Kidney (tissue), 14 donors: ENCODE measurements around the gene NDUFA8. TPM values are rescaled to one million over a fixed set of nuclear protein-coding genes. Genes with fewer than 3 reads are reported as not detected.

Source experiments
- DNase-seq, 5 donors: peaks; one replicate each; pipeline ENCODE4 v3.0.0-alpha.2; 2013 to 2020
- FAIRE-seq: peaks from 2 replicates; lab custom pipeline; 2012; peaks lifted over from hg19 to GRCh38; lab: Jason Lieb, UNC
- H3K27ac ChIP-seq, 2 donors: one replicate each; pipeline ENCODE4 v1.7.0; 2013; ENCODE audit warnings: low read depth in 2 of 2, low read length in 2 of 2, inconsistent platforms in 1 of 2
- H3K27me3 ChIP-seq: one replicate; pipeline ENCODE4 v1.7.1; 2013; ENCODE audit warnings: low read length, inconsistent platforms; ENCODE audit not compliant: control insufficient read depth, insufficient read depth
- H3K36me3 ChIP-seq, 3 donors: one replicate each; pipeline versions ENCODE4 v1.7.0 to v1.7.1; 2013; ENCODE audit warnings: low read length in 3 of 3, control low read depth in 1 of 3, inconsistent platforms in 1 of 3; ENCODE audit not compliant: insufficient read depth in 3 of 3, control insufficient read depth in 2 of 3
- H3K4me1 ChIP-seq, 3 donors: one replicate each; pipeline versions ENCODE4 v1.7.0 to v1.7.1; 2013; ENCODE audit warnings: low read length in 3 of 3, inconsistent platforms in 1 of 3, low read depth in 1 of 3; ENCODE audit not compliant: control insufficient read depth in 2 of 3, insufficient read depth in 2 of 3
- H3K4me3 ChIP-seq, 3 donors: one replicate each; pipeline versions ENCODE4 v1.7.0 to v1.8.1; 2013; ENCODE audit warnings: low read length in 3 of 3, control low read depth in 1 of 3, inconsistent platforms in 1 of 3
- H3K9ac ChIP-seq, 3 donors: one replicate each; pipeline versions ENCODE4 v1.7.0 to v1.7.1; 2013; ENCODE audit warnings: low read length in 3 of 3, control low read depth in 1 of 3, inconsistent platforms in 1 of 3
- H3K9me3 ChIP-seq, 3 donors: one replicate each; pipeline versions ENCODE4 v1.7.0 to v1.7.1; 2013; ENCODE audit warnings: low read length in 3 of 3, control low read depth in 1 of 3, inconsistent platforms in 1 of 3; ENCODE audit not compliant: control insufficient read depth in 2 of 3, insufficient read depth in 1 of 3
- CTCF ChIP-seq: IDR thresholded peaks from 3 replicates; pipeline ENCODE4 v1.5.1; 2012; ENCODE audit warnings: mild to moderate bottlenecking, moderate library complexity, borderline replicate concordance; ENCODE audit not compliant: insufficient read depth; ENCODE audit errors: extremely low read depth
- intact Hi-C: fragments of 100-400 bp; cut with DNase I; formaldehyde crosslinking; loops from one replicate; pipeline ENCODE4 v1.11.1; 2022
- polyA plus RNA-seq: library from polyadenylated mRNA; stranded (reverse); fragments of 350-450 nt; fragmentation: Illumina TruSeq; extraction: RNeasy Lipid Tissue Mini Kit (QIAGEN cat#74804); gene quantifications from one replicate; pipeline ENCODE4 v1.2.3, GENCODE V29; 2014; ENCODE audit warnings: low read depth, low replicate concordance; ENCODE audit not compliant: insufficient read depth
- total RNA-seq: library from RNA; stranded (reverse); fragmentation: NEBNext Ultra II Directional; extraction: Animal tissue kit (Norgen Biotek cat#: 25700); gene quantifications from one replicate; pipeline ENCODE4 v1.2.1, GENCODE V29; 2021
- donor health status: control.
- donor health status: control.
- donor health status: control.
- donor health status: control.
- donor health status: control.
- donor health status: DM: yes; HTN: yes; CAD: no.
- donor health status: Normal renal cell carcinoma (clear cell type).

Gene NDUFA8
- total and polyA plus RNA-seq, 2 donors from 2014 or later: 42.5 to 264 TPM

GRCh38 chr9:122099271-122099869, 60.2 kb downstream of the NDUFA8 start:
- intact Hi-C loops: no loop called here
- no peaks in the 10 kb centered on the region for H3K36me3 ChIP-seq
- DNase-seq (peak; percentile 82 to 93 (median 85)), FAIRE-seq (no peak)
- H3K4me1 ChIP-seq: no peaks in the 10 kb centered on the region
- no peak overlapping the region for H3K27ac ChIP-seq
- peaks cover 0 to 5% (median 0%) of the 10 kb centered on the region in 3 donors for H3K9me3 ChIP-seq
- H3K9ac ChIP-seq: no peak overlapping the region
- peak; percentile 78 for TF ChIP-seq CTCF
- no peaks in the 10 kb centered on the region for H3K27me3 ChIP-seq
- H3K4me3 ChIP-seq: peak overlapping the region in 1 of 3 donors; percentile 27

- FAIRE-seq (no peak), DNase-seq (no peak)
- Histone ChIP-seq H3K9me3 (no peaks in the 10 kb centered on the region), H3K27ac (no peak overlapping the region), H3K4me1 (peaks cover 0 to 3% (median 0%) of the 10 kb centered on the region in 3 donors), H3K4me3 (no peak overlapping the region), H3K36me3 (no peaks in the 10 kb centered on the region), H3K27me3 (no peaks in the 10 kb centered on the region), H3K9ac (no peak overlapping the region)
- intact Hi-C loops: no loop called here
- TF ChIP-seq CTCF: no peak
Measured at GRCh38 chr9:122097679-122098315, 61.8 kb downstream of the NDUFA8 start.

- intact Hi-C loops: no loop called here
Measured at GRCh38 chr9:122096620-122097415, 62.8 kb downstream of the NDUFA8 start.

More at GRCh38 chr9:122096620-122097415, 62.8 kb downstream of the NDUFA8 start:
- no peak for TF ChIP-seq CTCF
- Histone ChIP-seq H3K27ac (no peak overlapping the region), H3K4me3 (no peak overlapping the region), H3K27me3 (no peaks in the 10 kb centered on the region), H3K36me3 (no peaks in the 10 kb centered on the region), H3K9me3 (no peaks in the 10 kb centered on the region), H3K4me1 (peaks cover 0 to 10% (median 6%) of the 10 kb centered on the region in 3 donors), H3K9ac (no peak overlapping the region)
- DNase-seq (no peak), FAIRE-seq (no peak)
